Raji (cell line): ENCODE measurements around the gene CGREF1.

Source experiments
- POLR2A ChIP-seq: IDR thresholded peaks from 2 replicates; pipeline ENCODE4 v1.6.1; 2011; ENCODE audit warnings: low read depth, low read length, control low read depth; ENCODE audit not compliant: insufficient read depth

Gene CGREF1

DNA sequence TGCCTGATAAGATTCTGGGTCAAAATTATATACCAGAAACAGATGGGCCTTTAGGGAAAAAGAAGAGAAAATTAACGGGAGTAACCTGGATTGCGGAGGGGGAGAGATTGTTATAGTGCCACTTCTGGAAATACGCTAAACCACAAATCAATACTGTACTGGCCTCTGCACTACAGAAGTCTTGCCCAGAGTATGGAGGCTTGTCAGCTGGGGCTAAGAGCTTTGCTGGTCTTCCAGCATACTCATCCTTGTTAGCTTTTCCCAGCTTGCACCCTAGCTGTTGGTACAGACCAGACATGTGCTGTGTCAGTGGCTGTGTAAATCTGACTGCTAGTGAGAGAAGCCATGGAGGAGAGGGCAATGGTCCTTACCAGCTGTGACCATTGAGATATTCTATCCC, 58.6 kb downstream of the CGREF1 start:
- no peak for TF ChIP-seq POLR2A

DNA sequence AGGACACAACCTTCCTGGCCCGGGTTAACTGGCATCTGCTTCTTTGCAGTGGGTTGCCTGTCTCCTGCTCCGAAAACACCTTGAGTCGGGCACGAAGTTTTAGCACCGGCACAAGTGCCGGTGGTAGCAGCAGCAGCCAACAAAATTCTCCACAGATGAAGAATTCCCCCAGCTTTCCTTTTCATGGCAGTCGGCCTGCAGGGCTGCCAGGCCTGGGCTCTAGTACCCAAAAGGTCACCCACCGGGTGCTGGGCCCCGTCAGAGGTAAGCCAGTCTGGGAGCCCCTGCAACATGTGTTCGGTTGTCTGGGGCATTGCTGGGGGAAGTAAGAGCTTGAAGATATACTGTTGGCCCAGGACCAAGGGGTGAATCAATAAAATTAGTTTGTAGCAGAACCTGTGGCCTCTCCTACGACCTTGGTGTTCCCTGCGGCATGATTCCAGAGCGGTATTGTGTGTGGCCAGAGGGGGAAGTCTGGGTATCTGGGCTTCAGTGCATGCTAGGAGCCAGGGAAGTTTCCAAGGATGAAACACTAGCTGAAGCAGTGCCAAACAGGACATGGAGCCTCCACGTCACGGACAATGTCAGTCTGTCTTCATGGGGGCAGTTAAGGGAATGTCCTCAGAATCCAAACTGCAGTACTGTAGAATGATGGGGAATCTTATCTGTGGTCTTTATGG, 59.6 kb downstream of the CGREF1 start:
- no peak for TF ChIP-seq POLR2A

DNA sequence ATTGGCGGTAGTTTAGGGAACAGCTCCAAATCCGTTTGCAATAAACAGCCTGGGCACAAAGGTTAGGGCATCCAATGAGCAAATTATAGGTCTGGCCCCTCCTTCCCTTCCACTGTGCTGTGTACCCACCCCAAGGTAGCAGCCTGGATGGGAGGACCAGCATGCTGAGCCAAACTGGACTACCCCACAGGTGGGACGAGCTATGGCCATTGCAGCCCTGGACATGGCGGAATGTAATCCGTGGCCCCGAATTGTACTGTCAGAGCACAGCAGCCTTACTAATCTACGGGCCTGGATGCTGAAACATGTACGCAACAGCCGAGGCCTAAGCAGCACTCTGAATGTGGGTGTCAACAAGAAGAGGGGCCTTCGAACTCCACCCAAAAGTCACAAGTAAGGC, 60.7 kb downstream of the CGREF1 start:
- TF ChIP-seq POLR2A, result no peak

DNA sequence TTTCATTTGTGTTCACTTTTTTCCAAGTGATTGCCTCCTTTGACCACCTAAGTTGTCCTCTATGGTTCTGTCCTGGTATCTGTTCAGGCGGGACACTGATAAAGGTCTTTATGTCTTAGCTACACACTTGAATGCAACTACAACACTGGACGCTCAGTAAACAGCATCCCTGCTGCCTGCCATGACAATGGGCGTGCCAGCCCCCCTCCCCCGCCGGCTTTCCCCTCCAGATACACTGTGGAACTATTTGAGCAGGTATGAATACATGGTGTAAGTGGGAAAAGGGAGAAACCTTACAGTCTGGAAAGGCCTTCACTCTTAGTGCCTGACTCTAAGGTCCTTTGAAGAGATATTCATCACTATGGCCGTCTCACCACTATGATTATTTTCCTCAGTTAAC, 61.7 kb downstream of the CGREF1 start:
- no peak for TF ChIP-seq POLR2A

DNA sequence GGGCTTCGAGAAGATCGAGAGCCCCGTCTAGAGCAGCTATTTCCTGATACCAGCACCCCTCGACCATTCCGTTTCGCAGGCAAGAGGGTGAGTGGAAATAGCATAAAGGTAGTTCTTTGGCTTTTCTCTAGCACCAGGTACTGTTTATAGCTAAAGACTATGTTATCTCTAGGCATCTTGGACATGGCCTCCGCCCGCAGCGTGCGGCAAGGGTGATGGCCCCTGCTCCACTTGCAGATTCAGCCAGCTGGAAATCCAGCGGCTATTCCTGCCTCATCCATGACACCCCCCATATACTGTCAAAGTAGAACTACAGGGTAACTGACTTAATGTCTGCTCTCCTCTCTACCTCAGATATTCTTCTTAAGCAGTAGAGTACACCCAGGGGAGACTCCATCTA, 64.2 kb downstream of the CGREF1 start:
- no peak for TF ChIP-seq POLR2A

DNA sequence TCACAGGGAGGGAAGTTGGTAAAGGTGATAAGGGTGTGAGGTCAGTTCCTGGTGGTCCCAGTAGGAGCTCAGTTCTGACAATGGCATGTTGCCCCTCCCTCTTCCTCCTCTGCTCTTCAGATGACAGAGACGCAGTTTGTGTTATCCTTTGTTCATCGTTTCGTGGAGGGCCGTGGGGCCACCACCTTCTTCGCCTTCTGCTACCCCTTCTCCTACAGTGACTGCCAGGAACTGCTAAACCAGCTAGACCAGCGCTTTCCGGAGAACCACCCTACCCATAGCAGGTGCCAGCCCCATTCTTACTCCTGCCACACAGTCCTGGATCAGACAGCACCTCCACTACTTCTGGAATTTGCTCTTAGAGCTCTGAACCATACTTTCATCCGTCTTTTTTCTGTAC, 65.2 kb downstream of the CGREF1 start:
- TF ChIP-seq POLR2A, result no peak

DNA sequence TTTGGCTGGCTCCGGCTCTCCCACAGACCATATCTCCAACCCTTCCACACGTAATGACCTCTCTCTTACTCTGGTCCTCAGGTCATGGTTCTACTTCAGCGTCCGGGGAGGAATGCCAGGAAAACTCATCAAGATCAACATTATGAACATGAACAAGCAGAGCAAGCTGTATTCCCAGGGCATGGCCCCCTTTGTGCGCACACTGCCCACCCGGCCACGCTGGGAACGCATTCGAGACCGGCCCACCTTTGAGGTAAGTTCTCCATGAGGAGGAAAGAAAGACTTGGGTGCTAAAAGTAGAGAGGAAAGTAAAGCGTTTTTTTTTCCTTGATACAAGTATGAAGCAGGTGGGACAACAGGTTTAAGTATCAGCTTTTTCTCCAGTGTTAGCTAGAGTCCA, 65.6 kb downstream of the CGREF1 start:
- no peak for TF ChIP-seq POLR2A

DNA sequence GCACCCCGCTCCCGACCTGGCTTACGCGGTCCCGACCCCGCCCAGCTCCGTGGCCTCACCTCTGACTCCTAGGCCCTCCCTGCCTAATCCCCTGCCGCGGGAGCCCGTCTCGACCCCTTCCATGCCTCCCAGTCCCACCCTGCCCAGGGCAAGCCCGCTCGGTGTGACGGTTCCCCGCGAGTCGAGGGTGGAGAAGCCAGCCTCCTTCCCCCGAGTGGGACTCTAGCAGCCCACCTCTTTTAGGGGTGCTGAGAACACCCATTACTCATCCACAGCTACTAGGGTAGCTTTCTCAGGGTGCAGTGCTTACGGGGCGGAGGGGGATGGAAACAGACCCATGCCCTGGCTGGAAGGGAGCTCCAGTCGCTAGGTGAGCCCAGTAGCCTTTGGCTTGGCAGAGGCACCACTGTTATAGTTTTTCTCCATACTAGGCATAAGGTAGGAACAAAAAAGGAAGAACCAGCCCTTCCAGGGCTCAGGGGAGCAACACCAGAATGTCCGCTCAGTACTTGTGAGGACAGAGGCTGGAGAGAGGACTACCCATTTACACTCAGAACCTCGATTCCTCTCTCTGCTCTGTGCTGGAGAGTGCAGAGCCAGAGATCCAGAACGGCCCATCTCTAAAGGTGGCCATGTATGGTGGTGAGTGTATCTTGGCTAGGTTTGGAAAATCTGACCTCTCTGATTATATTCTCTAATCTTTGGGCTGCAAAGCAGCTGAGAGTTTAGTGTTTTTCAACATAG, 66.9 kb downstream of the CGREF1 start:
- no peak for TF ChIP-seq POLR2A

DNA sequence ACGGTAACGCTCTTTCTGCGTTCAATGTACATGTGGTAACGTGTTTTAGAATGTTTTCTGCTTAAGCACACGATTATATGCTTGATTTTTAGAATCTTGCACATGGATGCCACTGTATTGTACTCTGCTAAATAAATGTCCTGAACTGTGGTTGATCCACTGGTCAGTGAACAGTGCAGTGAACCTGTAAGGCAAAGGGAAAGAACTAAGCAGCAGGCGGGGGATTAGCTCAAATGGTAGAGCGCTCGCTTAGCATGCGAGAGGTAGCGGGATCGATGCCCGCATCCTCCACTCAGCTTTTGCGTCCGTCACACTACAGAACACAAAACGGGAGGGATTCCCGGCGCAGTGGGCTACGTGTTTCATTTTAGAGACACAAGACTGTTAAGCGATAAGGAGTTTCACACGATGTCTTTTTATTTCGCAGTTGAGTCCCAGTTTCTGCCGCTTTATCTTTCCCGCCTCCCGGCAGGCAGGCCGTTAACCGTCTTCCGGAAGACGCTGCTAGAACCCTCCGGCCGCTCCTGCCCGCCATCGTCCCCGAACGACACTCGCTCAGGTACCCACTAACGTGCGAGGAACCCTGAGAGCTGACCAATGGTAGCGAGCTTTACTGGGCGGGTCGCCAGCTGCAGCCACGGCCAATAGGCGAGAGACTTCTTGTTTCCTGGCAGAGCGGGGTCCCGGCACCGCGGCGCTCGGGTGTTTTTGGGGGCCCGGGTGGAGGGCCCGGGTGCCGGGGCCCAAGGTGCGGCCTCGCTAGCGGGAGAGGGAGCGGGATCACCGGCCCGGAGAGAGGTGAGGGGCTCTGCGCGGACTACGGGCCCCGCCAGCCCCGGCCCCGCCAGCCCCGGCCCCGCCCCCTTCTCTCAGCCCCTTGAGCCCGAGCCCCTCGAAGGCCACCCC, 67.7 kb downstream of the CGREF1 start, which contains the start of gene AGBL5:
Gene AGBL5 (plus strand): TSS at position 673 of the 906 bp plus-strand sequence. CDS start 1,291 bp downstream, outside the sequence.
- peak; percentile 81 for TF ChIP-seq POLR2A
